GM12878 (cell line): ENCODE measurements around the gene SHISA6. TPM values are rescaled to one million over a fixed set of nuclear protein-coding genes. Genes with fewer than 3 reads are reported as not detected.

Experiments
- ATAC-seq: fragments of 200-7000 bp; cut with Tn5 transposase; 3 replicates; pipeline ENCODE4 v1.9.1; 2020; ENCODE audit warnings: mild to moderate bottlenecking, moderate library complexity
- BruUV-seq: library from RNA; stranded (reverse); fragments of 400-500 nt; replicated peaks from 2 replicates; lab custom pipeline; 2021; lab: Mats Ljungman, UMichigan
- CTCF ChIA-PET: fragments of 300-600 bp; sonication (Branson Sonifier 250); formaldehyde crosslinking; extraction: SDS; loops from one replicate; lab custom pipeline; 2021; ENCODE audit warnings: inconsistent platforms; lab: Yijun Ruan, JAX
- POLR2A ChIA-PET: fragments of 350-600 bp; formaldehyde crosslinking; extraction: SDS; loops from one replicate; lab custom pipeline; 2021; ENCODE audit warnings: inconsistent platforms; lab: Charles Lee
- RAD21 ChIA-PET: fragments of 300-600 bp; sonication (Branson Sonifier 250); formaldehyde crosslinking; loops from one replicate; lab custom pipeline; 2023; ENCODE audit warnings: antibody characterized with exemption; ENCODE audit not compliant: unreplicated experiment; lab: Charles Lee
- SMC1A ChIA-PET: fragments of 300-600 bp; sonication (Branson Sonifier 250); formaldehyde crosslinking; loops from one replicate; lab custom pipeline; 2023; ENCODE audit not compliant: unreplicated experiment, uncharacterized antibody; lab: Charles Lee
- DNase-seq: peaks from one replicate; pipeline ENCODE4 v3.0.0-alpha.2; 2011; ENCODE audit warnings: low read depth, low spot score
- FAIRE-seq: peaks from 3 replicates; lab custom pipeline; 2011; peaks lifted over from hg19 to GRCh38; lab: Jason Lieb, UNC
- H2AFZ ChIP-seq: 2 replicates; pipeline ENCODE4 v1.6.0; 2011; ENCODE audit warnings: low read depth, low read length, control low read depth; ENCODE audit not compliant: control insufficient read depth
- H3K27ac ChIP-seq: 2 replicates; pipeline ENCODE4 v1.5.1; 2011; ENCODE audit warnings: control low read depth; ENCODE audit not compliant: control insufficient read depth, insufficient read depth
- H3K27me3 ChIP-seq, 2 experiments: replicated peaks in 1 of 2; 2 replicates each; pipeline versions ENCODE4 v1.6.0 to v1.6.1; 2011; ENCODE audit warnings: low read length in 1 of 2; ENCODE audit not compliant: control insufficient read depth in 2 of 2, insufficient read depth in 2 of 2
- H3K36me3 ChIP-seq, 2 experiments: 2 replicates each; pipeline ENCODE4 v1.5.1; 2011; ENCODE audit warnings: low read length in 1 of 2; ENCODE audit not compliant: control insufficient read depth in 2 of 2, insufficient read depth in 2 of 2
- H3K4me1 ChIP-seq: 2 replicates; pipeline ENCODE4 v1.6.1; 2011; ENCODE audit warnings: mild to moderate bottlenecking, low read length, moderate library complexity, mixed read lengths; ENCODE audit not compliant: control insufficient read depth, insufficient read depth
- H3K4me2 ChIP-seq: 2 replicates; pipeline ENCODE4 v1.6.0; 2011; ENCODE audit warnings: control low read depth; ENCODE audit not compliant: control insufficient read depth, insufficient read depth
- H3K4me3 ChIP-seq: fragments of 200-600 bp; sonication (generic); 2 replicates; pipeline ENCODE4 v1.5.1; 2016
- H3K79me2 ChIP-seq: 2 replicates; pipeline ENCODE4 v1.6.0; 2011; ENCODE audit warnings: low read length; ENCODE audit not compliant: control insufficient read depth, insufficient read depth
- H3K9ac ChIP-seq: 2 replicates; pipeline ENCODE4 v1.8.0; 2011; ENCODE audit warnings: low read length, control low read depth, mixed read lengths; ENCODE audit not compliant: control insufficient read depth, insufficient read depth
- H3K9me3 ChIP-seq: replicated peaks from 3 replicates; pipeline ENCODE4 v1.5.1; 2011; ENCODE audit warnings: mild to moderate bottlenecking, low read length; ENCODE audit not compliant: control insufficient read depth, insufficient read depth
- H4K20me1 ChIP-seq: 2 replicates; pipeline ENCODE4 v1.6.0; 2011; ENCODE audit not compliant: control insufficient read depth, insufficient read depth
- CTCF ChIP-seq, 3 experiments: IDR thresholded peaks in 2 of 3; conservative IDR thresholded peaks in 1 of 3; 2 replicates each; pipeline ENCODE4 v1.5.1; 2011; ENCODE audit warnings: low read depth in 3 of 3, low read length in 3 of 3, mild to moderate bottlenecking in 3 of 3, control low read depth in 2 of 3, moderate library complexity in 2 of 3, inconsistent platforms in 1 of 3, mixed read lengths in 1 of 3; ENCODE audit not compliant: control insufficient read depth in 2 of 3, insufficient read depth in 1 of 3; ENCODE audit errors: extremely low read depth in 1 of 3
- E2F4 ChIP-seq: IDR thresholded peaks from 2 replicates; pipeline ENCODE4 v1.6.1; 2012; ENCODE audit warnings: low read depth, low read length, improper control_type of control experiment
- EED ChIP-seq: sonication (generic); IDR thresholded peaks from 2 replicates; pipeline ENCODE4 v1.6.1; 2016; ENCODE audit warnings: antibody characterized with exemption, low read depth
- IKZF2 ChIP-seq, 2 experiments: fragments of 450-650 bp; IDR thresholded peaks; 2 replicates each; pipeline ENCODE4 v1.6.1; 2017; ENCODE audit warnings: mild to moderate bottlenecking in 2 of 2, moderate library complexity in 2 of 2
- KAT2A ChIP-seq: conservative IDR thresholded peaks from 2 replicates; pipeline ENCODE4 v1.6.1; 2011; ENCODE audit warnings: low read depth, low read length; ENCODE audit not compliant: control insufficient read depth
- MLLT1 ChIP-seq: fragments of 450-650 bp; IDR thresholded peaks from 2 replicates; pipeline ENCODE4 v1.6.1; 2016; ENCODE audit warnings: mild to moderate bottlenecking
- SMC3 ChIP-seq: IDR thresholded peaks from 2 replicates; pipeline ENCODE4 v1.6.1; 2011; ENCODE audit warnings: low read length, improper control_type of control experiment, borderline replicate concordance
- SREBF2 ChIP-seq: IDR thresholded peaks from 2 replicates; pipeline ENCODE4 v1.6.1; 2012; ENCODE audit warnings: mild to moderate bottlenecking, low read length
- ZBED1 ChIP-seq: IDR thresholded peaks from 2 replicates; pipeline ENCODE4 v1.6.1; 2016; ENCODE audit warnings: borderline replicate concordance
- ZBTB33 ChIP-seq: fragments of 450-650 bp; IDR thresholded peaks from 2 replicates; pipeline ENCODE4 v1.6.1; 2017; ENCODE audit warnings: mild to moderate bottlenecking
- ZNF207 ChIP-seq: fragments of 450-650 bp; IDR thresholded peaks from 2 replicates; pipeline ENCODE4 v1.6.1; 2014; ENCODE audit warnings: antibody characterized with exemption, mild to moderate bottlenecking, borderline replicate concordance
- ZNF622 ChIP-seq: fragments of 450-650 bp; IDR thresholded peaks from 2 replicates; pipeline ENCODE4 v1.6.1; 2017; ENCODE audit warnings: mild to moderate bottlenecking, inconsistent platforms
- ZNF687 ChIP-seq: fragments of 450-650 bp; IDR thresholded peaks from 2 replicates; pipeline ENCODE4 v1.6.1; 2017; ENCODE audit warnings: mild to moderate bottlenecking, moderate library complexity
- WGBS: methylation state at CpG from one replicate; pipeline ENCODE4 v1.1.6; 2016; ENCODE audit warnings: low lambda C conversion rate; ENCODE audit not compliant: insufficient replicate concordance, insufficient coverage; ENCODE audit errors: missing lambda C conversion rate; 5-methylcytosine and 5-hydroxymethylcytosine counted together
- in situ Hi-C: fragments of 300-500 bp; cut with MboI; formaldehyde crosslinking; loops from 9 replicates; pipeline ENCODE4 v1.14.3; 2018; ENCODE audit warnings: mixed read lengths
- intact Hi-C: fragments of 100-400 bp; cut with micrococcal nuclease; formaldehyde crosslinking; loops from one replicate; pipeline ENCODE4 v1.14.2; 2022; ENCODE audit not compliant: unreplicated experiment
- polyA plus RNA-seq, 11 experiments: library from polyadenylated mRNA; depleted of rRNA in 4 of 11; unstranded in 6 of 11; stranded (reverse) in 5 of 11; fragments of >200 nt; fragmentation: Nextera tagmentation in 4 of 11; fragmentation: Illumina TruSeq in 1 of 11; extraction: Ambion mirVana in 4 of 11; extraction: Trizol in 1 of 11; gene quantifications; 1 replicate in 1 of 11; 2 replicates in 10 of 11; pipeline versions ENCODE4 v1.2.1 to v1.2.3, GENCODE V29; 2011 to 2016; ENCODE audit warnings: inconsistent platforms in 2 of 11, missing spikeins in 2 of 11, low read depth in 1 of 11
- total RNA-seq, 4 experiments: library from RNA; depleted of rRNA in 3 of 4; stranded (reverse); fragments of >200 nt in 3 of 4; fragmentation: Illumina TruSeq in 1 of 4; extraction: Trizol in 1 of 4; gene quantifications; 2 replicates each; pipeline versions ENCODE4 v1.2.1 to v1.2.3, GENCODE V29; 2013 to 2021

The SHISA6 gene
- total and polyA plus RNA-seq, 10 of the 15 experiments (the other 5 are each of a cell fraction or from before 2014, with no cell fraction given), result not detected

- Histone ChIP-seq H3K27ac (no peak overlapping the region), H3K79me2 (no peaks in the 10 kb centered on the region), H3K4me2 (no peak overlapping the region), H3K9ac (no peak overlapping the region), H2AFZ (no peak overlapping the region), H3K4me3 (no peak overlapping the region), H3K36me3 (no peaks in the 10 kb centered on the region), H4K20me1 (no peaks in the 10 kb centered on the region), H3K9me3 (no peaks in the 10 kb centered on the region; the same call in 2 of the 3 replicates), H3K27me3 (no peaks in the 10 kb centered on the region), H3K4me1 (no peaks in the 10 kb centered on the region)
- TF ChIP-seq ZNF622 (no peak), IKZF2 (IDR thresholded peaks at IDR 0.05) (no peak), KAT2A (no peak), MLLT1 (no peak), SREBF2 (no peak), ZNF207 (no peak), CTCF (IDR thresholded peaks at IDR 0.05 in 2 of 3, conservative IDR thresholded peaks at IDR 0.05 in 1 of 3; ENCODE audit: control insufficient read depth in 2 of 3, extremely low read depth in 1 of 3, insufficient read depth in 1 of 3, low read depth in 3 of 3, low read length in 3 of 3) (no peak), EED (no peak), E2F4 (no peak), ZNF687 (no peak), ZBTB33 (no peak), ZBED1 (no peak), SMC3 (no peak)
- ChIA-PET CTCF (no interaction called here), SMC1A (no interaction called here), POLR2A (no interaction called here), RAD21 (no interaction called here)
- no peak for DNase-seq
- no TSS peak for BruUV-seq
- 0% methylated on average over 1 of the region's 1 CpG for WGBS
- in situ Hi-C loops, result no loop called here
- intact Hi-C loops, result no loop called here
- no peak for FAIRE-seq
- ATAC-seq, result no peak
Observed at GRCh38 chr17:11553135-11553534, 312.1 kb downstream of the SHISA6 start.
